PC-3 (cell line): ENCODE data around the gene SHISA8. TPM values are rescaled to one million over a fixed set of nuclear protein-coding genes. Genes with fewer than 3 reads are reported as not detected.

Experiments
- ATAC-seq: fragments of 200-7000 bp; cut with Tn5 transposase; 2 replicates; pipeline ENCODE4 v1.9.1; 2020; ENCODE audit warnings: mild to moderate bottlenecking, moderate library complexity
- BruUV-seq: library from RNA; stranded (reverse); fragments of 400-500 nt; replicated peaks from 2 replicates; lab custom pipeline; 2021; lab: Mats Ljungman, UMichigan
- CTCF ChIA-PET: fragments of 300-600 bp; sonication (Branson Sonifier 250); formaldehyde crosslinking; loops from one replicate; lab custom pipeline; 2022; ENCODE audit warnings: antibody characterized with exemption; lab: Charles Lee
- POLR2A ChIA-PET: fragments of 300-600 bp; sonication (Branson Sonifier 250); formaldehyde crosslinking; loops from one replicate; lab custom pipeline; 2022; ENCODE audit warnings: antibody characterized with exemption; ENCODE audit not compliant: unreplicated experiment; lab: Charles Lee
- DNase-seq: peaks from one replicate; pipeline ENCODE4 v3.0.0-alpha.2; 2015
- H2AFZ ChIP-seq: fragments of 300-600 bp; sonication (generic); 2 replicates; pipeline ENCODE4 v1.6.0; 2016; ENCODE audit warnings: antibody characterized with exemption, low read length
- H3F3A ChIP-seq: fragments of 300-600 bp; sonication (generic); one replicate; pipeline ENCODE4 v1.6.0; 2017; ENCODE audit warnings: antibody characterized with exemption, low read length, control low read depth, mild to moderate bottlenecking; ENCODE audit not compliant: unreplicated experiment
- H3K27ac ChIP-seq: fragments of 300-600 bp; sonication (generic); 2 replicates; pipeline ENCODE4 v1.5.1; 2016; ENCODE audit warnings: mild to moderate bottlenecking, low read length
- H3K27me3 ChIP-seq: fragments of 300-600 bp; sonication (generic); 2 replicates; pipeline ENCODE4 v1.6.1; 2016; ENCODE audit warnings: low read length, mixed read lengths
- H3K36me3 ChIP-seq: fragments of 300-600 bp; sonication (generic); 2 replicates; pipeline ENCODE4 v1.6.1; 2016; ENCODE audit warnings: low read depth, mixed run types, low read length, mixed read lengths
- H3K4me1 ChIP-seq: fragments of 300-600 bp; sonication (generic); 2 replicates; pipeline ENCODE4 v1.5.1; 2016; ENCODE audit warnings: low read length; ENCODE audit not compliant: insufficient read depth
- H3K4me2 ChIP-seq: fragments of 300-600 bp; sonication (generic); 2 replicates; pipeline ENCODE4 v1.6.0; 2016; ENCODE audit warnings: low read length
- H3K4me3 ChIP-seq: fragments of 300-600 bp; sonication (generic); 2 replicates; pipeline ENCODE4 v1.5.1; 2016; ENCODE audit warnings: mild to moderate bottlenecking, low read length, mixed read lengths
- H3K79me2 ChIP-seq: fragments of 300-600 bp; sonication (generic); 2 replicates; pipeline ENCODE4 v1.6.1; 2017; ENCODE audit warnings: low read length, mixed read lengths
- H3K9ac ChIP-seq: fragments of 300-600 bp; sonication (generic); 2 replicates; pipeline ENCODE4 v1.6.0; 2016; ENCODE audit warnings: mild to moderate bottlenecking, low read length
- H3K9me2 ChIP-seq: fragments of 300-600 bp; sonication (generic); replicated peaks from 2 replicates; pipeline ENCODE4 v1.6.1; 2016; ENCODE audit warnings: mixed run types, low read length, mixed read lengths
- H3K9me3 ChIP-seq: fragments of 300-600 bp; sonication (generic); 2 replicates; pipeline ENCODE4 v1.6.1; 2016; ENCODE audit warnings: low read length, mixed read lengths
- H4K20me1 ChIP-seq: fragments of 300-600 bp; sonication (generic); 2 replicates; pipeline ENCODE4 v1.6.1; 2016; ENCODE audit warnings: low read length, mixed read lengths
- EZH2 ChIP-seq: fragments of 300-600 bp; sonication (generic); IDR thresholded peaks from one replicate; pipeline ENCODE4 v1.6.1; 2017; ENCODE audit warnings: antibody characterized with exemption, mild to moderate bottlenecking, low read length; ENCODE audit not compliant: unreplicated experiment
- EZH2phosphoT487 ChIP-seq: fragments of 300-600 bp; sonication (generic); IDR thresholded peaks from 2 replicates; pipeline ENCODE4 v1.6.1; 2018; ENCODE audit warnings: mild to moderate bottlenecking, antibody characterized with exemption, low read length, borderline replicate concordance
- intact Hi-C: fragments of 100-400 bp; cut with micrococcal nuclease; formaldehyde crosslinking; loops from 2 replicates; pipeline ENCODE4 v1.9.0; 2023
- total RNA-seq: library from RNA; depleted of rRNA; stranded (reverse); fragments of >200 nt; gene quantifications from 2 replicates; pipeline ENCODE4 v1.2.3, GENCODE V29; 2014
- TF ChIP-seq, protein P1 (sequence below): fragments of 300-600 bp; sonication (generic); conservative IDR thresholded peaks from 2 replicates; pipeline ENCODE4 v1.5.1; 2017; ENCODE audit warnings: antibody characterized with exemption, low read depth, mild to moderate bottlenecking, low read length

SHISA8 gene
- total RNA-seq, 1 experiment from 2014 or later: not detected

DNA sequence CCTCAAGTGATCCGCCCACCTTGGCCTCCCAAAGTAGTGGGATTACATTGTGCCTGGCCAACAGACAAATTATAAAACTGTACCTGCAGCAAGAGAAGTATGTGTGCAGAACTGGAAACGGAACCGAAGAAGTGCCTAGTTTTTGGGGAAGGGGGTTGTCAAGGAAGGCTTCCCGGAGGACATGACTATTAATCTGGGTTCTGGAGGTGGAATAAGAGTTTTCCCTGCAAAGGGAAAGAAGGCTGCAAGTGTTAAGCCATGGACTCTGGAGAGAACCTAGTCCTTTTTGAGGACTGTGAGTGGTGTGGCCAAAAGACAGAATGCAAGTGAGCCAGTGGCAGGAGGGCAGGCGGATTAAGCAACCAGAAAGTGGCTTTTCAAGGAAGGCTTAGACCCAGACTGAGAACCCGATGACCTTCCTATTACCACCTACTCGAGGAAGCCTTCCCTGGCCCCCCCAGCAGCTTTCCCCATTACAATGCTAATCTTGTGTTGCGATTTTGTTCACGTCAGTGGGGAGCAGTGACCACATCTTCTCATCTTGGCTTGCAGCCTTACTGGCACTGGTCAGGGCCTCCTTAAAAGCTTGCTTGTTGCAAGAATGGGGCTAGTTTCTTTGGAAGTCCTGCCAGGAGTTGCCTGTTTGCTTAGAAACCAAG lies 48.7 kb upstream of the SHISA8 start:
- no peaks in the 10 kb centered on the region for H3K4me1 ChIP-seq
- H4K20me1 ChIP-seq: no peaks in the 10 kb centered on the region
- H3F3A ChIP-seq: no peaks in the 10 kb centered on the region
- no peak overlapping the region for H3K27ac ChIP-seq
- intact Hi-C loops: no loop called here
- no peak overlapping the region for H3K4me2 ChIP-seq
- ChIA-PET CTCF (no interaction called here), POLR2A (no interaction called here)
- TF ChIP-seq, protein P1, sequence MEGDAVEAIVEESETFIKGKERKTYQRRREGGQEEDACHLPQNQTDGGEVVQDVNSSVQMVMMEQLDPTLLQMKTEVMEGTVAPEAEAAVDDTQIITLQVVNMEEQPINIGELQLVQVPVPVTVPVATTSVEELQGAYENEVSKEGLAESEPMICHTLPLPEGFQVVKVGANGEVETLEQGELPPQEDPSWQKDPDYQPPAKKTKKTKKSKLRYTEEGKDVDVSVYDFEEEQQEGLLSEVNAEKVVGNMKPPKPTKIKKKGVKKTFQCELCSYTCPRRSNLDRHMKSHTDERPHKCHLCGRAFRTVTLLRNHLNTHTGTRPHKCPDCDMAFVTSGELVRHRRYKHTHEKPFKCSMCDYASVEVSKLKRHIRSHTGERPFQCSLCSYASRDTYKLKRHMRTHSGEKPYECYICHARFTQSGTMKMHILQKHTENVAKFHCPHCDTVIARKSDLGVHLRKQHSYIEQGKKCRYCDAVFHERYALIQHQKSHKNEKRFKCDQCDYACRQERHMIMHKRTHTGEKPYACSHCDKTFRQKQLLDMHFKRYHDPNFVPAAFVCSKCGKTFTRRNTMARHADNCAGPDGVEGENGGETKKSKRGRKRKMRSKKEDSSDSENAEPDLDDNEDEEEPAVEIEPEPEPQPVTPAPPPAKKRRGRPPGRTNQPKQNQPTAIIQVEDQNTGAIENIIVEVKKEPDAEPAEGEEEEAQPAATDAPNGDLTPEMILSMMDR: no peak
- TF ChIP-seq EZH2 (no peak), EZH2phosphoT487 (no peak)
- no TSS peak for BruUV-seq
- H3K79me2 ChIP-seq: no peaks in the 10 kb centered on the region
- no peaks in the 10 kb centered on the region for H3K9me2 ChIP-seq
- H3K36me3 ChIP-seq: no peaks in the 10 kb centered on the region
- no peaks in the 10 kb centered on the region for H3K9me3 ChIP-seq
- no peak overlapping the region for H3K4me3 ChIP-seq
- H2AFZ ChIP-seq: no peak overlapping the region
- H3K27me3 ChIP-seq: no peaks in the 10 kb centered on the region
- no peak for ATAC-seq
- H3K9ac ChIP-seq: no peak overlapping the region
- DNase-seq: no peak

DNA sequence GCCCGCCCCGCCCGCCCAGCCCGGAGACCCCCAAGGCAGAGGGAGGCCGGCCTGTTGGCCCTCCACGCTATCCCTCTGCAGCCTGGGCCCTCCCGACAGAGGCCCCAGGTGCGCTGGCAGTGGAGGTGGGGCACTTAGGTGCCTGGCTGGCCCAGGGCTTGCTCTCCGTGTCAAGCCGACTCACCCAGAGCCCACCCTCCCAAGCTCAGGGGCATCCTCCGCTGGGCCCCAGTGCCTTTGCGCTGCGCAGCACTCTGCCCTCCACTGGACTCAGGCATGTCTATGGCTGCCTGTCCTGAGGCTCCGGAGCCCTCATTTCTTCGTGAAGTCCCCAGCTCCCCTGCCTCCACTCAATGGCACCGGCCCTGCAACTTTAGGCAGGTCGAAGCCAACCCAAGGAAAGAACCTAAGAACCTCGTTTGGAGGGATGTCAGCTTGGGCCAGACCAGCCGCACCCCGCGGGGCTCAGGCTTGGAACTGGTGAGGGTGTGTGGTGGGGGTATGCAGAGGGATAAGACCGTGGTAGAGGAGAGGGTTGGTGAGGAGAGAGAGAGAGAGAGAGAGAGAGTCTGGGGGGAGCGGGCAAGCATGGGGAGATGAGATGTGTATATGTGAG lies 43.2 kb upstream of the SHISA8 start:
- H3K27me3 ChIP-seq: no peaks in the 10 kb centered on the region
- intact Hi-C loops: no loop called here
- H2AFZ ChIP-seq: no peak overlapping the region
- ChIA-PET POLR2A (no interaction called here), CTCF (no interaction called here)
- no peaks in the 10 kb centered on the region for H3K79me2 ChIP-seq
- no peaks in the 10 kb centered on the region for H3F3A ChIP-seq
- H3K4me2 ChIP-seq: no peak overlapping the region
- H3K36me3 ChIP-seq: no peaks in the 10 kb centered on the region; the same call in 1 of the 2 replicates
- no peaks in the 10 kb centered on the region for H3K9me2 ChIP-seq
- H4K20me1 ChIP-seq: no peaks in the 10 kb centered on the region
- no peaks in the 10 kb centered on the region for H3K4me1 ChIP-seq
- TF ChIP-seq EZH2 (no peak), EZH2phosphoT487 (no peak)
- TF ChIP-seq, protein P1: no peak
- no TSS peak for BruUV-seq
- DNase-seq (no peak), ATAC-seq (no peak)
- no peak overlapping the region for H3K27ac ChIP-seq
- H3K4me3 ChIP-seq: no peak overlapping the region
- no peak overlapping the region for H3K9ac ChIP-seq
- no peaks in the 10 kb centered on the region for H3K9me3 ChIP-seq

DNA sequence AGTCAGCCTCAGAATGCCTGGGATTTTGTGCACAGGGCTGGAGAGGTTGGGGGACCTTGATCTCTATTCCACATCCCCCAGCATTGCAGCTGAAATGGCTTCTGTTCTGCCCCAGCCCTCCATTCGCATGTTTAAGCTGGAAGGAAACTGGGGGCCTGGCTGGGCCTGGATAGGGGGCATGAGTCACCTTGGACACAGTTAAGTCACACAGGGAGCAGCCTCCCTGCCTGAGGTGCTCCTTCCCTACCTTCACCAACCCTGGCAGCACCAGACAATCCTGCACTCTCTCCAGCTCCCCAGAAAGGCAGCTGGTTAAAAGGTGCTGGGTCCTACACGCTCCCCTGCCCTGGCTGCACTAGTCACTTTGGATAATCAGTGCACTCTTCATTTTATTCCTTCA lies 37.8 kb upstream of the SHISA8 start:
- ATAC-seq: no peak
- H3K4me3 ChIP-seq: no peak overlapping the region
- no peak overlapping the region for H3K27ac ChIP-seq
- no peak overlapping the region for H3K9ac ChIP-seq
- TF ChIP-seq, protein P1: no peak
- TF ChIP-seq EZH2 (no peak), EZH2phosphoT487 (no peak)
- peaks cover 6% of the 10 kb centered on the region; the same call in 1 of the 2 replicates for H3K4me1 ChIP-seq
- no peaks in the 10 kb centered on the region for H3F3A ChIP-seq
- no peaks in the 10 kb centered on the region for H3K27me3 ChIP-seq
- DNase-seq: no peak
- no peaks in the 10 kb centered on the region; the same call in 1 of the 2 replicates for H3K36me3 ChIP-seq
- H3K9me2 ChIP-seq: no peaks in the 10 kb centered on the region
- H4K20me1 ChIP-seq: no peaks in the 10 kb centered on the region
- ChIA-PET CTCF (no interaction called here), POLR2A (no interaction called here)
- no peak overlapping the region for H3K4me2 ChIP-seq
- H3K9me3 ChIP-seq: no peaks in the 10 kb centered on the region
- BruUV-seq: no TSS peak
- intact Hi-C loops: no loop called here
- no peak overlapping the region for H2AFZ ChIP-seq
- H3K79me2 ChIP-seq: no peaks in the 10 kb centered on the region
